Thyroid gland (tissue), 4 donors: ENCODE measurements around the gene APOBEC2. TPM values are rescaled to one million over a fixed set of nuclear protein-coding genes. Genes with fewer than 3 reads are reported as not detected.

Experiments
- DNase-seq, 2 donors: peaks; one replicate each; pipeline ENCODE4 v3.0.0-alpha.2; 2019
- H3K27ac ChIP-seq, 3 donors: fragments of 200-600 bp; sonication (generic); 1 replicate in 2 of 3; 2 replicates in 1 of 3; pipeline ENCODE4 v1.5.1; 2016 to 2019; ENCODE audit warnings: mild to moderate bottlenecking in 1 of 3, moderate library complexity in 1 of 3
- H3K27me3 ChIP-seq: fragments of 200-600 bp; sonication (generic); one replicate; pipeline ENCODE4 v1.5.1; 2019
- H3K36me3 ChIP-seq, 2 donors: fragments of 200-600 bp; sonication (generic); one replicate each; pipeline ENCODE4 v1.5.1; 2016 to 2019
- H3K4me1 ChIP-seq, 2 donors: fragments of 200-600 bp; sonication (generic); one replicate each; pipeline ENCODE4 v1.5.1; 2017 to 2019
- H3K4me3 ChIP-seq, 3 donors: fragments of 200-600 bp; sonication (generic); replicated peaks in 1 of 3; 1 replicate in 2 of 3; 2 replicates in 1 of 3; pipeline ENCODE4 v1.5.1; 2016; ENCODE audit warnings: mild to moderate bottlenecking in 1 of 3
- H3K9me3 ChIP-seq: fragments of 200-600 bp; sonication (generic); one replicate; pipeline ENCODE4 v1.5.1; 2017
- POLR2A ChIP-seq, 2 donors: fragments of 450-650 bp; IDR thresholded peaks; one replicate each; pipeline ENCODE4 v1.6.1; 2017; ENCODE audit warnings: antibody characterized with exemption in 2 of 2, mild to moderate bottlenecking in 2 of 2, moderate library complexity in 1 of 2
- WGBS, 2 donors: methylation state at CpG; one replicate each; pipeline ENCODE4 v1.1.5; 2017; 5-methylcytosine and 5-hydroxymethylcytosine counted together
- intact Hi-C: fragments of 100-400 bp; cut with DNase I; formaldehyde crosslinking; loops from one replicate; pipeline ENCODE4 v1.15.1; 2023
- total RNA-seq, 4 donors: library from RNA; depleted of rRNA; stranded (reverse); fragments of >200 nt; gene quantifications; one replicate each; pipeline ENCODE4 v1.2.3, GENCODE V29; 2016
- TF ChIP-seq, protein P1 (sequence below), 6 experiments: fragments of 200-600 bp in 3 of 6; fragments of 450-650 bp in 3 of 6; sonication (generic) in 3 of 6; IDR thresholded peaks; one replicate each; pipeline ENCODE4 v1.5.1; 2016 to 2019; ENCODE audit warnings: antibody characterized with exemption in 6 of 6, mild to moderate bottlenecking in 2 of 6, inconsistent platforms in 1 of 6, moderate library complexity in 1 of 6

Gene APOBEC2
- total RNA-seq, 4 donors from 2014 or later = not detected

DNA sequence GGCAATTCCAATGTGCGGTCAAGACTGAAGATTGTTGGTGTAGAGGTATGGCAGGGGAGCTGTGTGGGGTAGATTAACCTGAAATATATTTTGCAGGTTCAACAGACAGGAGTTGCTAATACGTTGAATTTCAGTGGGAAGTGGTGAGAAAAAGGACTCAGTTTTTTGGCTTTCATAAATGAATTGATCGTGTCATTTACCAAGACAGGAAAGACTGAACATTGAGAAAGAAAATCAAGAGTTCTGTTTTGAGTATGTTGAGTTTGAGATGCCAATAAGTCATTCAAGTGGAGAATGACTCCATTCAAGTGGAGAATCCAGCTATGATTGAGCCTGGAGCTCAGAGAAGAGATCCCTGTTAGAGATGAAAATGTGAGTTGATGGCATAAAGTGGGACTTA lies 50.8 kb downstream of the APOBEC2 start:
- Histone ChIP-seq H3K4me1 (peaks cover 0 to 7% of the 10 kb centered on the region in 2 donors), H3K36me3 (peaks cover 0 to 6% of the 10 kb centered on the region in 2 donors), H3K27me3 (no peaks in the 10 kb centered on the region), H3K27ac (no peak overlapping the region), H3K4me3 (no peak overlapping the region), H3K9me3 (no peaks in the 10 kb centered on the region)
- TF ChIP-seq POLR2A (IDR thresholded peaks at IDR 0.05) = no peak
- no peak for DNase-seq
- WGBS, 2 donors = 73 to 75% methylated on average over 3 of the region's 3 CpGs
- intact Hi-C loops = no loop called here

DNA sequence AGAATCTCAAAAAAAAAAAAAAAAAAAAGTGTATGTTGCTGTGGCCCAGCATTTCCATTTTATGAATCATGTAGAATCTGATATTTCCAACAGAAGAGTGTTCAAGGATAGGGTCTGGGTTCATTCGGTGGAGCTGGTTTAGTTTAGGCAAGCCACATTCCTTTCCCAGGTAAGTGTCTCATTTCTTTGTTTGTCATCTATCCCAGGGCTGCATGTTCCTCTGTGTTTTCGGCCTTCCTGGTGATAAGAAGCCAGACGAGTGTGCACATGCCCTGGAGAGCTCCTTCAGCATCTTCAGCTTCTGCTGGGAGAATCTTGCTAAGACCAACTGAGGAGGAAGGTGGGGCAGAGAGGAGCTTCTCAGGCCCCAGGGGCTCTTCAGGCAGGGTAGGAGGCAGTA lies 58.0 kb downstream of the APOBEC2 start:
- H3K27me3 ChIP-seq = no peaks in the 10 kb centered on the region
- H3K36me3 ChIP-seq = peaks cover 0 to 3% of the 10 kb centered on the region in 2 donors
- H3K4me1 ChIP-seq = peaks cover 0 to 11% of the 10 kb centered on the region in 2 donors
- TF ChIP-seq, protein P1, sequence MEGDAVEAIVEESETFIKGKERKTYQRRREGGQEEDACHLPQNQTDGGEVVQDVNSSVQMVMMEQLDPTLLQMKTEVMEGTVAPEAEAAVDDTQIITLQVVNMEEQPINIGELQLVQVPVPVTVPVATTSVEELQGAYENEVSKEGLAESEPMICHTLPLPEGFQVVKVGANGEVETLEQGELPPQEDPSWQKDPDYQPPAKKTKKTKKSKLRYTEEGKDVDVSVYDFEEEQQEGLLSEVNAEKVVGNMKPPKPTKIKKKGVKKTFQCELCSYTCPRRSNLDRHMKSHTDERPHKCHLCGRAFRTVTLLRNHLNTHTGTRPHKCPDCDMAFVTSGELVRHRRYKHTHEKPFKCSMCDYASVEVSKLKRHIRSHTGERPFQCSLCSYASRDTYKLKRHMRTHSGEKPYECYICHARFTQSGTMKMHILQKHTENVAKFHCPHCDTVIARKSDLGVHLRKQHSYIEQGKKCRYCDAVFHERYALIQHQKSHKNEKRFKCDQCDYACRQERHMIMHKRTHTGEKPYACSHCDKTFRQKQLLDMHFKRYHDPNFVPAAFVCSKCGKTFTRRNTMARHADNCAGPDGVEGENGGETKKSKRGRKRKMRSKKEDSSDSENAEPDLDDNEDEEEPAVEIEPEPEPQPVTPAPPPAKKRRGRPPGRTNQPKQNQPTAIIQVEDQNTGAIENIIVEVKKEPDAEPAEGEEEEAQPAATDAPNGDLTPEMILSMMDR (IDR thresholded peaks at IDR 0.05) = no peak
- no peak for TF ChIP-seq POLR2A (IDR thresholded peaks at IDR 0.05)
- H3K9me3 ChIP-seq = no peaks in the 10 kb centered on the region
- H3K27ac ChIP-seq = no peak overlapping the region
- no peak for DNase-seq
- 66 to 88% methylated on average over 3 of the region's 3 CpGs for WGBS, 2 donors
- intact Hi-C loops = no loop called here
- H3K4me3 ChIP-seq = no peak overlapping the region

Other genes starting within 250 kb of the APOBEC2 start
- 1 to 10 TPM in 3 of 4 donors, under 1 TPM in 1; 0.93 to 3.6 (median 2.0) TPM for gene UNC5CL, start 14.0 kb upstream of the APOBEC2 start, total RNA-seq
- not detected for gene TSPO2, start 10.7 kb upstream of the APOBEC2 start, total RNA-seq
- 10 to 100 TPM; 23.6 to 31.7 (median 25.4) TPM for gene OARD1, start 19.2 kb downstream of the APOBEC2 start, total RNA-seq
- gene NFYA, start 19.8 kb downstream of the APOBEC2 start, total RNA-seq = 10 to 100 TPM; 31.8 to 40.3 (median 36.0) TPM
- gene TREML1, start 101.1 kb downstream of the APOBEC2 start, total RNA-seq = not detected
- 1 to 10 TPM in 3 of 4 donors, not detected in 1; 1.0 to 4.1 (median 1.7) TPM for gene TREM2, start 109.9 kb downstream of the APOBEC2 start, total RNA-seq
- not detected for gene TREML2, start 147.9 kb downstream of the APOBEC2 start, total RNA-seq
- gene TREML4, start 175.1 kb downstream of the APOBEC2 start, total RNA-seq = not detected
- 1 to 10 TPM in 2 of 4 donors, under 1 TPM in 1, not detected in 1; 0.63 to 4.5 (median 1.0) TPM for gene TREM1, start 233.5 kb downstream of the APOBEC2 start, total RNA-seq